K562 (cell line): ENCODE results near the gene ZNF208.

Experiments
- BCLAF1 ChIP-seq, 2 experiments: fragments of 450-650 bp in 1 of 2; IDR thresholded peaks; 2 replicates each; pipeline ENCODE4 v1.6.1; 2011 to 2017; ENCODE audit warnings: low read depth in 2 of 2, antibody characterized with exemption in 1 of 2, borderline replicate concordance in 1 of 2, low read length in 1 of 2, mild to moderate bottlenecking in 1 of 2, mixed read lengths in 1 of 2; ENCODE audit not compliant: control insufficient read depth in 1 of 2
- NFYB ChIP-seq: IDR thresholded peaks from 2 replicates; pipeline ENCODE4 v1.6.1; 2011; ENCODE audit warnings: mild to moderate bottlenecking, moderate library complexity; ENCODE audit not compliant: insufficient read length; ENCODE audit errors: extremely low read depth
- USF1 ChIP-seq: sonication (generic); formaldehyde crosslinking; IDR thresholded peaks from 2 replicates; pipeline ENCODE4 v1.9.0; 2022; ENCODE audit warnings: mild to moderate bottlenecking, missing genetic modification reagents
- ZSCAN29 ChIP-seq: fragments of 450-650 bp; IDR thresholded peaks from 2 replicates; pipeline ENCODE4 v1.6.1; 2017

GRCh38 chr19:21921691-21922180 is 89.0 kb downstream of the ZNF208 start:
- no peak for TF ChIP-seq BCLAF1 (IDR thresholded peaks at IDR 0.05; ENCODE audit: borderline replicate concordance in 1 of 2, control insufficient read depth in 1 of 2, low read depth in 2 of 2, low read length in 1 of 2)
- no peak for TF ChIP-seq NFYB
- TF ChIP-seq ZSCAN29 = no peak
- TF ChIP-seq USF1 = no peak
